ENCODE measurements around the gene TUBB2A.
"Not testable (repeated sequence)": the region's sequence is repeated elsewhere in the genome, so short reads cannot be mapped to it uniquely, and the experiment has no call there.

TUBB2A gene

GRCh38 chr6:3157131-3157933 lies at the start of gene TUBB2A:
TUBB2A (minus strand) TSS chr6:3157544; CDS start chr6:3157463, 81 bp downstream.
- intact Hi-C loops (cut with DNase I): loop anchor here (10.0 kb wide), 1 partner anchor 87 kb away; no protein-coding TSS in a partner anchor
- peak; percentile 55 to 96 (median 88) for DNase-seq

- intact Hi-C loops (cut with DNase I): no loop called here
- DNase-seq: no peak
These were observed 49.1 kb upstream of the TUBB2A start for GRCh38 chr6:3206339-3207015.

DNA sequence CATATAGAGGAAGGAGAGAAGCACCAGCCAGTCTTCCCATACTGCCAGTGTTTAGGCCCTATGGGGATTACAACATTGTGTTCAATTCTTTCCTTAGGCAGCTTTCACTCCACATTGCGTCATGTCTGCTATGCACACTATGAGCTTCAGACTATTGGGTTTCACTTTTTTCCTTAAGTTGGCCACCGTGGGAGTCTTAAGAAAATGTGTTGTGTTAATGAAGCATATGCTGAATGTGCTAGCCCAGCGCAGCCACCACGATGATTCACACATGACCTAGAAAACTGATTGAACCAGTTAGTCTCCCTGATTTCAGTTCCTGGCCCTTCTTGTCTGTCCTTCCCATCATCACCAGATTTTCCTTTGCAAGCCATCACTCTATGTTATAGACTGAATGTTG lies 48.6 kb upstream of the TUBB2A start:
- no peak for DNase-seq
- intact Hi-C loops (cut with DNase I): no loop called here

GRCh38 chr6:3204921-3205320 lies 47.6 kb upstream of the TUBB2A start:
- DNase-seq: no peak
- intact Hi-C loops (cut with DNase I): no loop called here

GRCh38 chr6:3202999-3203696 lies 45.8 kb upstream of the TUBB2A start:
- intact Hi-C loops (cut with DNase I): no loop called here

DNA sequence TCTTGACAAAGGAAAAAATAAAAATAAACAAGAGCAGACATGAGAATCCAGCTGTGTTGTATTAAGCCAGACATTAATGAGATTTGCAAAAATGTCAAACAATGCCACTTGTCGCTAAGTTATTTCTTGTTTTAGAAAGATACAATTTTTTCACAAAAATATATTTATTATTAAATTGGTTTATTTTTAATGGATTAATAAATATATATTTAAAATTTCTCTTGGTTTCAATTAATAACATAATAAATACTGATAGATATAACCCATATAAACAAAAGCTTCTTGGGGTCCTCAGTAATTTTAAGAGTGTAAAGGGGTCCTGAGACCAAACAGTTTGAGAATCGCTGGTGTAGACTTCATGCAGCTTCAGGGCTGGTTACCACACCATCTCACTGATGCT lies 44.0 kb upstream of the TUBB2A start:
- intact Hi-C loops (cut with DNase I): no loop called here
- DNase-seq: no peak

More at GRCh38 chr6:3202999-3203696, 45.8 kb upstream of the TUBB2A start:
- DNase-seq: no peak

GRCh38 chr6:3200682-3201081 lies 43.3 kb upstream of the TUBB2A start:
- intact Hi-C loops (cut with DNase I): no loop called here
- DNase-seq: no peak

DNA sequence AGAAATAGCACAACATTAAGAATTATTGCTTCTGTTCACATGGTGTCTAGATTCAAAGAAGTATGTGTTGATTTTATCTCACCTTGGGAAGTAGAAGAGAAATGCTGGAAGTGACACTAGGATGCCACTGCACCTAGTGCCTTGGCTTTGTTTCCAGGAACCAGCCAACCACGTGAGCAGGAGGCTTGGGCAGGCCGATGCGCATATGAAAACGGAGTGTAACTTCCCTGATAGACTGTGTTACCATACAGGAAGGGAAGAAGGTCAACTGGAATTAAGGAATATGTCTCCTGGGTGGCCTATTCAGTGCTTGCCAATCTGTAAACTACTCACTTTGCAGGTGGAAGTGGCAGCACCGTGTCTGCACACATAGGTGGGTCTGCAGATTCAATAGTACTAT lies 42.0 kb upstream of the TUBB2A start:
- intact Hi-C loops (cut with DNase I): no loop called here
- DNase-seq: no peak

GRCh38 chr6:3197734-3198133 lies 40.4 kb upstream of the TUBB2A start:
- DNase-seq; intact Hi-C loops (cut with DNase I): not testable (repeated sequence)

DNA sequence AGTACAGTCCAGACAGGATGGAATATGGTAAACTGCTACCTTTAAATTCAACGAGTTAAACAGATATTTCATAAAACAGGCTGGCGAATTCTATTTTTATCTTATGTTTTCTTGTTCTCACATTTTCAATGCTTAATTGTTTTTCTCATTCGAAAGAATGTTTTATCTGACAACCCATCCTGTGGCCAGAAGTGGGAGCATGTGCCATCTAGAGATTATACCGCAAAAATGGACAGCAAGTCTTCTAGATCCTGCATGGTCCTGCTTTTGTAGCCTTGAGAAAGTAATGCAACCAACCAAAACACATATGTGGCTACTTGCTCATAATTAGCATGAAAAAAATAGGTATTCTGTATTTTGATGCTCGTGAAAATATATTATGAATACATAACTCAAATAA lies 39.4 kb upstream of the TUBB2A start:
- DNase-seq: peak in 1 of 42 donors; percentile 13
- intact Hi-C loops (cut with DNase I): no loop called here

GRCh38 chr6:3195695-3196497 lies 38.6 kb upstream of the TUBB2A start:
- intact Hi-C loops (cut with DNase I): no loop called here

GRCh38 chr6:3195420-3195694 lies 38.0 kb upstream of the TUBB2A start:
- DNase-seq: no peak
- intact Hi-C loops (cut with DNase I): no loop called here

More at GRCh38 chr6:3195695-3196497, 38.6 kb upstream of the TUBB2A start:
- DNase-seq: peak; percentile 4 to 84 (median 64)

- DNase-seq: peak in 41 of 42 donors; percentile 37 to 89 (median 72)
- intact Hi-C loops (cut with DNase I): no loop called here
These were observed 37.4 kb upstream of the TUBB2A start for GRCh38 chr6:3194535-3195419.

DNA sequence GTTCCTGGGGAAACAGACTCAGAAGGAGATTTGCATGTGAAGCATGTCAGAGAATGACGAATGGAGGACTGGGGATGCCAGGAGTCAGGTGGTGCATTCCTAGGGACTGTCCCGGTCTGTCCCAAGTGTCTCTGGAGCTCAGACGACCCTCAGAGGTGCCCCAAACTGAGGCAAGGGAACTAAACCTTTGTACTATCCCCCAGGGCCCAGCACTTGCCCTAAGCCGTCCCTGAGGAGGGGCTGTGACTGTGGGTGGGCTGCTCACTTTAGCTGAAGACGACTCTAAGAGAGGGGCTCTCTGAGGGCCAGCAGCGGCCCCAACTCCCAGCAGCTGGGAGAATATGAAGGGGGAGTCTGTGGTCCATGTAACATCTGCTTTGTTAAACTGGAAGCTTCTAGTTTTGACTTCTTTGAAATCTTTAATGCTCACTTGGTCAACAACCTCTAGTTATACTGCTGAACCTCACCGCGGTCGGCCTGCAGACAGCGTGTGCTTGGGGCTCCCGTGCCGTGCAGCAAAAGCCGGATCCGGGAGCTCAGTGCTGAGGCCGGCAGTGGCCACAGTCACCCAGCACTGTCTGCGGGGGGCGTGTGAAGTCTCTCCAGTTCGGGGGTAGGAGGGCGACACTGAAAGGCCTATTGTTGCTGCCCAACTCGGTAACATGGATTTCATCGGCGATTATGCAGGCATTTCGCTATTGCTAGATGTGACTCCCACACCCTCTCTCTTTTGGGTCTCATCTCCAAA lies 35.9 kb upstream of the TUBB2A start:
- peak in 34 of 42 donors; percentile 13 to 62 (median 36) for DNase-seq
- intact Hi-C loops (cut with DNase I): no loop called here

DNA sequence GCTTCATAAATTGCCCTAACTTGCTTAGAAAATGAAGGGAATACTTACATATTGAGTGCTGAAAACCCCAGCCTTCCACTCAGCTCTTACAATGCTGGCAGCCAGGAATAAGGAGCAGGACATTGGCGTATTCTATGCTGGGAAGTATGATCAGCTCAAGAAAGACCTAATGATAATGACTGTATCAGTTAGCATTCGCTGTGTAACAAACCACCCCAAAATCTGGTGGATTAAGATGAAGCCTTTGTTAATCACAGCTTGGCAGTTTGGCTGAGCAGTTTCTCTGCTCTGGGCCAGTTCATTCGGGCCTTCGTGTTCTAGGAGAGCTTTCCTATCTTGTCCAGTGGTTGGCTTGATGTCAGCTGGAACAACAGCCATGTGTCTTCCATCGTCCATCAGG lies 33.4 kb upstream of the TUBB2A start:
- intact Hi-C loops (cut with DNase I): no loop called here
- DNase-seq: no peak

DNA sequence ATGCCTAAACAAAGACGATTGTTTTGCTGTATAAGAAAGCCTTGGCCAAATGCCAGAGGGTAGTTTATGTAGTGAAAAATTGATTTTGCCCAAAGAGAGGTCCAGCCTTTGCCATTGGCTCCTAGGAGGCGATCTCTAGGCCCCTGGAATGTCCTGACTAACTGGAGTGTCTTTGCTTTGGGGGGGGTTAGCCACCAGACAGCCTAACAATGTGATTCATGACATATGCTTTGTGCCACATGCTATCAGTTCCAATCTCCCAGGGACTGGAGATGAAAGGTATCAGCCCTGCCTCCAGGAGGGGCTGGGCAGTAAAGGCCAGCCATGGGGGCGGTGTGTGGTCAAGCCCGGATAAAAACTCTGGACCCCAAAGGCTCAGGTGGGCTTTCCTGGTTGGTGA lies 32.7 kb upstream of the TUBB2A start:
- no peak for DNase-seq
- intact Hi-C loops (cut with DNase I): no loop called here

DNA sequence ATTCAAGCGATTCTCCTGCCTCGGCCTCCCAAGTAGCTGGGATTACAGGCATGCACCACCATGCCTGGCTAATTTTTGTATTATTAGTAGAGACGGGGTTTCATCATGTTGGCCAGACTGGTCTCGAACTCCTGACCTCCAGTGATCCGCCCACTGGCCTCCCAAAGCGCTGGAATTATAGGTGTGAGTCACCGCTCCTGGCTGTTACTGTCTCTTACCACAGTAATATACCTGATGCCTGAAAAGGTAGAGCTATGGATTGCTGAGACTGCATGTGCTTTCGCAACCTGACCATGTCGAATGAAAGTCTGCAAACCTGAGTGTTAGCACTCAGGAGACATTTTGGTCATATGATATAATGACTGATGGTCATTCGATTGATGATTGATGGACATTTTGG lies 31.8 kb upstream of the TUBB2A start:
- DNase-seq; intact Hi-C loops (cut with DNase I): not testable (repeated sequence)

GRCh38 chr6:3188262-3188661 lies 30.9 kb upstream of the TUBB2A start:
- DNase-seq: no peak
- intact Hi-C loops (cut with DNase I): no loop called here
